Mucosa of descending colon (tissue), 3 donors: ENCODE results near the gene BIRC7. TPM values are rescaled to one million over a fixed set of nuclear protein-coding genes. Genes with fewer than 3 reads are reported as not detected.

Source experiments
- ATAC-seq: fragments of 200-7000 bp; cut with Tn5 transposase; one replicate; pipeline ENCODE4 v1.9.1; 2020; ENCODE audit warnings: mild to moderate bottlenecking, moderate library complexity
- DNase-seq, 3 donors: peaks; one replicate each; pipeline ENCODE4 v3.0.0-alpha.2; 2020
- H3K36me3 ChIP-seq: fragments of 200-600 bp; one replicate; pipeline ENCODE4 v1.8.0; 2021; ENCODE audit warnings: low read depth, mild to moderate bottlenecking
- H3K4me1 ChIP-seq: fragments of 200-600 bp; one replicate; pipeline ENCODE4 v1.8.0; 2021; ENCODE audit warnings: low read depth, mild to moderate bottlenecking
- H3K4me3 ChIP-seq: fragments of 200-600 bp; one replicate; pipeline ENCODE4 v1.8.0; 2021; ENCODE audit warnings: mild to moderate bottlenecking
- H3K9me3 ChIP-seq: fragments of 200-600 bp; one replicate; pipeline ENCODE4 v1.8.0; 2021; ENCODE audit warnings: mild to moderate bottlenecking
- CTCF ChIP-seq: fragments of 200-600 bp; IDR thresholded peaks from one replicate; pipeline ENCODE4 v1.8.0; 2022; ENCODE audit warnings: antibody characterized with exemption, mild to moderate bottlenecking
- intact Hi-C, 2 donors: fragments of 100-400 bp; cut with DNase I in 1 of 2; cut with micrococcal nuclease in 1 of 2; formaldehyde crosslinking; loops; one replicate each; pipeline versions ENCODE4 v1.11.0 to v1.11.1; 2022; cut with DNase I, micrococcal nuclease
- total RNA-seq, 3 donors: library from RNA; stranded (reverse); fragmentation: NEBNext Ultra II Directional in 2 of 3; extraction: Animal tissue kit (Norgen Biotek cat#: 25700) in 2 of 3; gene quantifications; one replicate each; pipeline versions ENCODE4 v1.2.1 to v1.2.4, GENCODE V29; 2021 to 2023
- donor health status: DM: no; HTN: no; CAD: no; lungs with moderate emphysema.
- donor health status: DM: no; HTN: no; CAD: no.
- donor health status: DM: no; HTN: yes; CAD: no.

BIRC7 gene
- total RNA-seq, 3 donors from 2014 or later = 0.22 TPM; not detected in 2

GRCh38 chr20:63279931-63280330 is 44.2 kb downstream of the BIRC7 start:
- DNase-seq = no peak
- intact Hi-C loops = no loop called here
- Histone ChIP-seq H3K9me3 (no peaks in the 10 kb centered on the region), H3K36me3 (no peaks in the 10 kb centered on the region), H3K4me3 (no peak overlapping the region), H3K4me1 (no peaks in the 10 kb centered on the region)
- no peak for ATAC-seq
- no peak for TF ChIP-seq CTCF

GRCh38 chr20:63280371-63280770 is 44.7 kb downstream of the BIRC7 start:
- no peak for DNase-seq
- no peak for TF ChIP-seq CTCF
- Histone ChIP-seq H3K36me3 (no peaks in the 10 kb centered on the region), H3K4me3 (no peak overlapping the region), H3K4me1 (no peaks in the 10 kb centered on the region), H3K9me3 (no peaks in the 10 kb centered on the region)
- ATAC-seq = no peak
- intact Hi-C loops = no loop called here

GRCh38 chr20:63280929-63281545 is 45.3 kb downstream of the BIRC7 start:
- DNase-seq (no peak), ATAC-seq (no peak)
- H3K4me3 ChIP-seq = no peak overlapping the region
- intact Hi-C loops = no loop called here
- no peaks in the 10 kb centered on the region for H3K9me3 ChIP-seq
- H3K4me1 ChIP-seq = no peaks in the 10 kb centered on the region
- H3K36me3 ChIP-seq = no peaks in the 10 kb centered on the region
- no peak for TF ChIP-seq CTCF

- H3K36me3 ChIP-seq = no peaks in the 10 kb centered on the region
- no peak overlapping the region for H3K4me3 ChIP-seq
- H3K9me3 ChIP-seq = no peaks in the 10 kb centered on the region
- ATAC-seq = no peak
- intact Hi-C loops = no loop called here
- no peak for TF ChIP-seq CTCF
- H3K4me1 ChIP-seq = no peaks in the 10 kb centered on the region
- no peak for DNase-seq
These were observed 46.3 kb downstream of the BIRC7 start for GRCh38 chr20:63281742-63282665.

GRCh38 chr20:63282946-63283345 is 47.2 kb downstream of the BIRC7 start:
- intact Hi-C loops = no loop called here
- Histone ChIP-seq H3K4me3 (no peak overlapping the region), H3K9me3 (no peaks in the 10 kb centered on the region), H3K36me3 (no peaks in the 10 kb centered on the region), H3K4me1 (no peaks in the 10 kb centered on the region)
- no peak for TF ChIP-seq CTCF
- DNase-seq (no peak), ATAC-seq (no peak)
